Neural progenitor cell (in vitro differentiated cells): ENCODE results near the gene STRN3. TPM values are rescaled to one million over a fixed set of nuclear protein-coding genes. Genes with fewer than 3 reads are reported as not detected.

Experiments
- DNase-seq: peaks from one replicate; pipeline ENCODE4 v3.0.0-alpha.2; 2016; ENCODE audit warnings: low spot score
- H2AFZ ChIP-seq: fragments of 200-600 bp; sonication (generic); replicated peaks from 2 replicates; pipeline ENCODE4 v1.6.1; 2016; ENCODE audit warnings: antibody characterized with exemption
- H3F3A ChIP-seq: fragments of 200-600 bp; sonication (generic); 2 replicates; pipeline ENCODE4 v1.6.1; 2016; ENCODE audit warnings: antibody characterized with exemption, low read depth
- H3K27ac ChIP-seq: fragments of 200-600 bp; sonication (generic); 2 replicates; pipeline ENCODE4 v1.5.1; 2016; ENCODE audit warnings: mild to moderate bottlenecking
- H3K27me3 ChIP-seq: fragments of 200-600 bp; sonication (generic); 2 replicates; pipeline ENCODE4 v1.6.1; 2016; ENCODE audit warnings: mild to moderate bottlenecking, moderate library complexity
- H3K36me3 ChIP-seq: fragments of 200-600 bp; sonication (generic); 2 replicates; pipeline ENCODE4 v1.5.1; 2016
- H3K4me1 ChIP-seq: fragments of 200-600 bp; sonication (generic); 2 replicates; pipeline ENCODE4 v1.6.1; 2016; ENCODE audit warnings: mixed run types
- H3K4me2 ChIP-seq: fragments of 200-600 bp; sonication (generic); 2 replicates; pipeline ENCODE4 v1.6.1; 2016
- H3K4me3 ChIP-seq: fragments of 200-600 bp; sonication (generic); 2 replicates; pipeline ENCODE4 v1.5.1; 2016
- H3K79me2 ChIP-seq: fragments of 200-600 bp; sonication (generic); 2 replicates; pipeline ENCODE4 v1.6.1; 2016; ENCODE audit warnings: low read depth
- H3K9ac ChIP-seq: fragments of 200-600 bp; sonication (generic); 2 replicates; pipeline ENCODE4 v1.6.1; 2016
- H3K9me3 ChIP-seq: fragments of 200-600 bp; sonication (generic); 2 replicates; pipeline ENCODE4 v1.5.1; 2016; ENCODE audit warnings: low read depth
- H4K20me1 ChIP-seq: fragments of 200-600 bp; sonication (generic); 2 replicates; pipeline ENCODE4 v1.6.1; 2016; ENCODE audit warnings: low read depth
- H3K27ac Mint-ChIP-seq: 3 replicates; pipeline ENCODE4 v1.8.0; 2021; ENCODE audit warnings: mixed read lengths
- H3K27me3 Mint-ChIP-seq: 2 replicates; pipeline ENCODE4 v1.8.0; 2022; ENCODE audit warnings: low read depth, mild to moderate bottlenecking, inconsistent platforms, moderate library complexity, mixed read lengths; ENCODE audit not compliant: insufficient read depth
- H3K36me3 Mint-ChIP-seq: 3 replicates; pipeline ENCODE4 v1.8.0; 2021; ENCODE audit warnings: mixed read lengths
- H3K4me1 Mint-ChIP-seq: 3 replicates; pipeline ENCODE4 v1.8.0; 2021; ENCODE audit warnings: mixed read lengths
- H3K4me3 Mint-ChIP-seq: 3 replicates; pipeline ENCODE4 v1.8.0; 2021; ENCODE audit warnings: mild to moderate bottlenecking, moderate library complexity, mixed read lengths
- H3K9me3 Mint-ChIP-seq: 3 replicates; pipeline ENCODE4 v1.8.0; 2020; ENCODE audit warnings: mixed read lengths
- CTCF ChIP-seq: fragments of 200-600 bp; sonication (generic); IDR thresholded peaks from 2 replicates; pipeline ENCODE4 v1.5.1; 2017; ENCODE audit warnings: antibody characterized with exemption, mild to moderate bottlenecking
- EZH2 ChIP-seq: fragments of 200-600 bp; sonication (generic); IDR thresholded peaks from 2 replicates; pipeline ENCODE4 v1.6.1; 2017; ENCODE audit warnings: antibody characterized with exemption, mild to moderate bottlenecking, moderate library complexity
- EZH2phosphoT487 ChIP-seq: fragments of 200-600 bp; sonication (generic); IDR thresholded peaks from 2 replicates; pipeline ENCODE4 v1.6.1; 2017; ENCODE audit warnings: antibody characterized with exemption
- total RNA-seq: library from RNA; depleted of rRNA; stranded (reverse); fragments of >200 nt; gene quantifications from 2 replicates; pipeline ENCODE4 v1.2.3, GENCODE V29; 2015; ENCODE audit warnings: low replicate concordance

Gene STRN3
- total RNA-seq, 1 donor from 2014 or later: 104 TPM

GRCh38 chr14:30888480-30889243 lies 137.5 kb downstream of the STRN3 start:
- Histone ChIP-seq H3K36me3 (peaks cover 4% of the 10 kb centered on the region), H3F3A (peaks cover 15% of the 10 kb centered on the region), H3K79me2 (no peaks in the 10 kb centered on the region), H2AFZ (no peak overlapping the region), H3K9me3 (no peaks in the 10 kb centered on the region), H3K27me3 (no peaks in the 10 kb centered on the region), H4K20me1 (no peaks in the 10 kb centered on the region), H3K4me3 (no peak overlapping the region), H3K9ac (no peak overlapping the region), H3K4me1 (no peaks in the 10 kb centered on the region), H3K4me2 (no peak overlapping the region), H3K27ac (no peak overlapping the region)
- DNase-seq: no peak
- H3K4me3 Mint-ChIP-seq: no peak overlapping the region
- no peaks in the 10 kb centered on the region for H3K4me1 Mint-ChIP-seq
- TF ChIP-seq EZH2: no peak
- no peak for TF ChIP-seq EZH2phosphoT487
- TF ChIP-seq CTCF: no peak
- H3K36me3 Mint-ChIP-seq: peaks cover 1% of the 10 kb centered on the region
- H3K27ac Mint-ChIP-seq: no peak overlapping the region
- H3K9me3 Mint-ChIP-seq: no peaks in the 10 kb centered on the region
- peaks cover 2% of the 10 kb centered on the region for H3K27me3 Mint-ChIP-seq

GRCh38 chr14:30885840-30886740 lies 140.1 kb downstream of the STRN3 start:
- H4K20me1 ChIP-seq: no peaks in the 10 kb centered on the region
- Mint-ChIP-seq H3K27me3 (no peaks in the 10 kb centered on the region), H3K27ac (no peak overlapping the region), H3K36me3 (no peaks in the 10 kb centered on the region), H3K9me3 (no peaks in the 10 kb centered on the region), H3K4me3 (no peak overlapping the region), H3K4me1 (no peaks in the 10 kb centered on the region)
- no peak overlapping the region for H3K4me3 ChIP-seq
- no peaks in the 10 kb centered on the region for H3K79me2 ChIP-seq
- no peaks in the 10 kb centered on the region for H3K36me3 ChIP-seq
- H3K9ac ChIP-seq: no peak overlapping the region
- no peaks in the 10 kb centered on the region for H3K9me3 ChIP-seq
- H3K4me1 ChIP-seq: no peaks in the 10 kb centered on the region
- no peak overlapping the region for H3K4me2 ChIP-seq
- H3K27ac ChIP-seq: no peak overlapping the region
- no peak for DNase-seq
- TF ChIP-seq EZH2phosphoT487 (no peak), EZH2 (no peak), CTCF (no peak)
- H2AFZ ChIP-seq: no peak overlapping the region
- H3F3A ChIP-seq: peaks cover 11% of the 10 kb centered on the region
- H3K27me3 ChIP-seq: no peaks in the 10 kb centered on the region

- Histone ChIP-seq H4K20me1 (no peaks in the 10 kb centered on the region), H3K9me3 (no peaks in the 10 kb centered on the region), H3K79me2 (no peaks in the 10 kb centered on the region), H3K27ac (no peak overlapping the region), H3K27me3 (no peaks in the 10 kb centered on the region), H3K4me3 (no peak overlapping the region), H2AFZ (no peak overlapping the region), H3K36me3 (no peaks in the 10 kb centered on the region), H3F3A (peaks cover 8% of the 10 kb centered on the region), H3K9ac (no peak overlapping the region), H3K4me1 (no peaks in the 10 kb centered on the region), H3K4me2 (no peak overlapping the region)
- no peak for TF ChIP-seq EZH2phosphoT487
- TF ChIP-seq EZH2: no peak
- no peak for TF ChIP-seq CTCF
- Mint-ChIP-seq H3K4me1 (no peaks in the 10 kb centered on the region), H3K27ac (no peak overlapping the region), H3K9me3 (no peaks in the 10 kb centered on the region), H3K27me3 (no peaks in the 10 kb centered on the region), H3K36me3 (no peaks in the 10 kb centered on the region), H3K4me3 (no peak overlapping the region)
- no peak for DNase-seq
Measured at GRCh38 chr14:30884901-30885300, 141.3 kb downstream of the STRN3 start.
